Loucy (cell line): ENCODE results near the gene KRIT1.

Experiments
- H2AFZ ChIP-seq: fragments of 200-600 bp; sonication (generic); 2 replicates; pipeline ENCODE4 v1.6.0; 2016; ENCODE audit warnings: antibody characterized with exemption, mild to moderate bottlenecking, low read length, moderate library complexity
- H3F3A ChIP-seq: fragments of 200-600 bp; 2 replicates; pipeline ENCODE4 v1.6.0; 2016; ENCODE audit warnings: antibody characterized with exemption, low read depth, mild to moderate bottlenecking
- H3K27me3 ChIP-seq: fragments of 200-600 bp; sonication (generic); 2 replicates; pipeline ENCODE4 v1.6.1; 2014; ENCODE audit warnings: low read length, mild to moderate bottlenecking; ENCODE audit not compliant: insufficient read depth, poor library complexity, severe bottlenecking
- H3K36me3 ChIP-seq: fragments of 200-600 bp; sonication (generic); 2 replicates; pipeline ENCODE4 v1.6.1; 2016; ENCODE audit warnings: low read length; ENCODE audit not compliant: insufficient read depth
- H3K4me1 ChIP-seq: fragments of 200-600 bp; sonication (generic); 2 replicates; pipeline ENCODE4 v1.5.1; 2014; ENCODE audit warnings: low read length, mild to moderate bottlenecking; ENCODE audit not compliant: insufficient read depth, poor library complexity, severe bottlenecking
- H3K4me2 ChIP-seq: fragments of 200-600 bp; sonication (generic); 2 replicates; pipeline ENCODE4 v1.6.0; 2014; ENCODE audit warnings: antibody characterized with exemption, low read length, low read depth, mild to moderate bottlenecking; ENCODE audit not compliant: poor library complexity, severe bottlenecking
- H3K4me3 ChIP-seq: fragments of 200-600 bp; sonication (generic); 2 replicates; pipeline ENCODE4 v1.5.1; 2014; ENCODE audit warnings: low read length, mild to moderate bottlenecking, mixed read lengths; ENCODE audit not compliant: poor library complexity, severe bottlenecking
- H3K79me2 ChIP-seq: fragments of 200-600 bp; sonication (generic); 2 replicates; pipeline ENCODE4 v1.6.1; 2014; ENCODE audit warnings: low read length; ENCODE audit not compliant: insufficient read depth
- H3K9ac ChIP-seq: fragments of 200-600 bp; sonication (generic); 2 replicates; pipeline ENCODE4 v1.6.0; 2014; ENCODE audit warnings: mild to moderate bottlenecking, low read depth, low read length, moderate library complexity; ENCODE audit not compliant: poor library complexity, severe bottlenecking
- H3K9me2 ChIP-seq: fragments of 200-600 bp; sonication (generic); replicated peaks from 2 replicates; pipeline ENCODE4 v1.6.1; 2016; ENCODE audit warnings: low read depth, low read length, mixed read lengths
- H3K9me3 ChIP-seq: fragments of 200-600 bp; sonication (generic); 2 replicates; pipeline ENCODE4 v1.6.1; 2014; ENCODE audit warnings: mild to moderate bottlenecking, antibody characterized with exemption, low read length, low read depth; ENCODE audit not compliant: insufficient read depth
- H4K20me1 ChIP-seq: fragments of 200-600 bp; sonication (generic); 2 replicates; pipeline ENCODE4 v1.6.0; 2014; ENCODE audit warnings: antibody characterized with exemption, low read length, mild to moderate bottlenecking; ENCODE audit not compliant: insufficient read depth, poor library complexity, severe bottlenecking
- CTCF ChIP-seq: fragments of 200-600 bp; sonication (generic); conservative IDR thresholded peaks from 2 replicates; pipeline ENCODE4 v1.5.1; 2014; ENCODE audit warnings: mild to moderate bottlenecking, antibody characterized with exemption, low read length
- EZH2phosphoT487 ChIP-seq: fragments of 200-600 bp; IDR thresholded peaks from 2 replicates; pipeline ENCODE4 v1.6.1; 2018; ENCODE audit warnings: antibody characterized with exemption, mild to moderate bottlenecking, moderate library complexity, borderline replicate concordance

KRIT1 gene

GRCh38 chr7:92276460-92276864, 30.7 kb upstream of the KRIT1 start:
- Histone ChIP-seq H3K4me3 (no peak overlapping the region), H3K79me2 (peaks cover 87% of the 10 kb centered on the region), H3K9me2 (no peaks in the 10 kb centered on the region), H3K4me1 (no peaks in the 10 kb centered on the region), H3K36me3 (peaks cover 11% of the 10 kb centered on the region; the same call in 1 of the 2 replicates), H3K27me3 (no peaks in the 10 kb centered on the region), H3K9me3 (peaks cover 11% of the 10 kb centered on the region; the same call in 1 of the 2 replicates), H4K20me1 (peaks cover 5% of the 10 kb centered on the region), H2AFZ (no peak overlapping the region), H3F3A (no peaks in the 10 kb centered on the region), H3K9ac (no peak overlapping the region), H3K4me2 (no peak overlapping the region)
- TF ChIP-seq CTCF = no peak
- TF ChIP-seq EZH2phosphoT487 = no peak

- Histone ChIP-seq H3F3A (no peaks in the 10 kb centered on the region), H3K4me1 (no peaks in the 10 kb centered on the region), H3K79me2 (peaks cover 84% of the 10 kb centered on the region), H3K4me3 (no peak overlapping the region), H4K20me1 (peaks cover 6% of the 10 kb centered on the region), H3K9me2 (no peaks in the 10 kb centered on the region), H3K36me3 (peaks cover 3% of the 10 kb centered on the region; the same call in 1 of the 2 replicates), H3K27me3 (no peaks in the 10 kb centered on the region), H2AFZ (no peak overlapping the region), H3K9me3 (no peaks in the 10 kb centered on the region), H3K4me2 (no peak overlapping the region), H3K9ac (no peak overlapping the region)
- TF ChIP-seq CTCF (no peak), EZH2phosphoT487 (no peak)
Measured at GRCh38 chr7:92275327-92275726, 29.6 kb upstream of the KRIT1 start.

GRCh38 chr7:92268921-92269320, 23.2 kb upstream of the KRIT1 start:
- no peaks in the 10 kb centered on the region for H3K36me3 ChIP-seq
- H3K79me2 ChIP-seq = peaks cover 71% of the 10 kb centered on the region
- TF ChIP-seq CTCF (no peak), EZH2phosphoT487 (no peak)

More at GRCh38 chr7:92268921-92269320, 23.2 kb upstream of the KRIT1 start:
- Histone ChIP-seq H3F3A (no peaks in the 10 kb centered on the region), H3K4me1 (no peaks in the 10 kb centered on the region), H3K9ac (no peak overlapping the region), H4K20me1 (peaks cover 10% of the 10 kb centered on the region), H3K9me2 (no peaks in the 10 kb centered on the region), H3K4me3 (no peak overlapping the region), H2AFZ (no peak overlapping the region), H3K27me3 (no peaks in the 10 kb centered on the region), H3K9me3 (peaks cover 2% of the 10 kb centered on the region; the same call in 1 of the 2 replicates), H3K4me2 (no peak overlapping the region)
